ENCODE data around the gene ARID1A. TPM values are rescaled to one million over a fixed set of nuclear protein-coding genes. Genes with fewer than 3 reads are reported as not detected.
A peak's percentile ranks its signal among the peaks of the same experiment; 100 is the strongest.

The ARID1A gene
- total RNA-seq, 2 donors from 2014 or later: 71.4 to 92.8 TPM

DNA sequence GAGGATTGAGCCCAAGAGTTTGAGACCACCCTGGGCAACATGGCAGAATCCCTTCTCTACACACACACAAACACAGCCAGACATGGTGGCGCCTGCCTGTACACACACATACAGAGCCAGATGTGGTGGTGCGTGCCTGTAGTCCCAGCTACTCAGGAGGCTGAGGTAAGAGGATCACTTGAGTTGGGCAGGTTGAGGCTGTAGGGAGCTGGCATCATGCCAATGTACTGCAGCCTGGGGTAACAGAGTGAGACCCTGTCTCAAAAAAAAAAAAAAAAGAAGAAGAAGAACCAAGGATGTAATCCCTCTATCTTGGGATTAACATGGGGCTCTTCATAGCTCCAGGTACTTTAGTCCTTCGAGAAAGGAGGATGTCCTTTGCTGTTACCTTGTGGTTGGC, 62.5 kb downstream of the ARID1A start:
- Histone ChIP-seq H3K4me3 (no peak overlapping the region), H3K27ac (no peak overlapping the region), H3K27me3 (replicated peaks; ENCODE audit: insufficient read depth) (no peaks in the 10 kb centered on the region), H3K4me1 (replicated peaks) (no peaks in the 10 kb centered on the region), H3K9me3 (no peaks in the 10 kb centered on the region), H3K36me3 (peaks cover 8 to 17% of the 10 kb centered on the region in 2 donors)
- DNase-seq (ENCODE audit: low spot score): no peak
- WGBS: 100% methylated on average over 3 of the region's 3 CpGs
- TF ChIP-seq, protein P1, sequence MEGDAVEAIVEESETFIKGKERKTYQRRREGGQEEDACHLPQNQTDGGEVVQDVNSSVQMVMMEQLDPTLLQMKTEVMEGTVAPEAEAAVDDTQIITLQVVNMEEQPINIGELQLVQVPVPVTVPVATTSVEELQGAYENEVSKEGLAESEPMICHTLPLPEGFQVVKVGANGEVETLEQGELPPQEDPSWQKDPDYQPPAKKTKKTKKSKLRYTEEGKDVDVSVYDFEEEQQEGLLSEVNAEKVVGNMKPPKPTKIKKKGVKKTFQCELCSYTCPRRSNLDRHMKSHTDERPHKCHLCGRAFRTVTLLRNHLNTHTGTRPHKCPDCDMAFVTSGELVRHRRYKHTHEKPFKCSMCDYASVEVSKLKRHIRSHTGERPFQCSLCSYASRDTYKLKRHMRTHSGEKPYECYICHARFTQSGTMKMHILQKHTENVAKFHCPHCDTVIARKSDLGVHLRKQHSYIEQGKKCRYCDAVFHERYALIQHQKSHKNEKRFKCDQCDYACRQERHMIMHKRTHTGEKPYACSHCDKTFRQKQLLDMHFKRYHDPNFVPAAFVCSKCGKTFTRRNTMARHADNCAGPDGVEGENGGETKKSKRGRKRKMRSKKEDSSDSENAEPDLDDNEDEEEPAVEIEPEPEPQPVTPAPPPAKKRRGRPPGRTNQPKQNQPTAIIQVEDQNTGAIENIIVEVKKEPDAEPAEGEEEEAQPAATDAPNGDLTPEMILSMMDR (IDR thresholded peaks at IDR 0.05): no peak
- no peak for TF ChIP-seq POLR2AphosphoS5 (IDR thresholded peaks at IDR 0.05)
- TF ChIP-seq POLR2A (IDR thresholded peaks at IDR 0.05): no peak
- intact Hi-C loops (cut with DNase I): no loop called here

DNA sequence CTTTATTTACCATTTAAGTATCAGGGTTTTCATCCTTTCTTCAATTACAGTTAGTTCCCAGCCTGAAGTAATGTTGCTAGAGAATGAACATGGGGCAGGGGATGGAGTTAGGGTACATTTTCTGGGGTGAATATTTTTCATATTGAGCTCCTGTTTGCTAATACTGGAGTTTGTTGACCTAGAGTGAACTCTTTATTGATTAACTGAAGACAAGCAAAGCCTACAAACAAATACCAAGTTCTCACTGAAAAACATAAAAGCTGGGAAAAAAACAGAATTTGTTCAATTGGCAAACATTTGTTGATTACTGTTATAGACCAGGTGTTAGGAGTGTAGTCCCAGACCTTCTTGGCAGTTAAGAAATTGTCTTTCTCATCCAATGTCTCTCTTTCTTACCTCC, 63.7 kb downstream of the ARID1A start:
- Histone ChIP-seq H3K27me3 (replicated peaks; ENCODE audit: insufficient read depth) (no peaks in the 10 kb centered on the region), H3K4me1 (replicated peaks) (no peaks in the 10 kb centered on the region), H3K27ac (no peak overlapping the region), H3K36me3 (peaks cover 8 to 17% of the 10 kb centered on the region in 2 donors), H3K9me3 (no peaks in the 10 kb centered on the region), H3K4me3 (no peak overlapping the region)
- TF ChIP-seq, protein P1 (IDR thresholded peaks at IDR 0.05): no peak
- TF ChIP-seq POLR2A (IDR thresholded peaks at IDR 0.05): no peak
- TF ChIP-seq POLR2AphosphoS5 (IDR thresholded peaks at IDR 0.05): no peak
- intact Hi-C loops (cut with DNase I): no loop called here
- DNase-seq (ENCODE audit: low spot score): no peak

DNA sequence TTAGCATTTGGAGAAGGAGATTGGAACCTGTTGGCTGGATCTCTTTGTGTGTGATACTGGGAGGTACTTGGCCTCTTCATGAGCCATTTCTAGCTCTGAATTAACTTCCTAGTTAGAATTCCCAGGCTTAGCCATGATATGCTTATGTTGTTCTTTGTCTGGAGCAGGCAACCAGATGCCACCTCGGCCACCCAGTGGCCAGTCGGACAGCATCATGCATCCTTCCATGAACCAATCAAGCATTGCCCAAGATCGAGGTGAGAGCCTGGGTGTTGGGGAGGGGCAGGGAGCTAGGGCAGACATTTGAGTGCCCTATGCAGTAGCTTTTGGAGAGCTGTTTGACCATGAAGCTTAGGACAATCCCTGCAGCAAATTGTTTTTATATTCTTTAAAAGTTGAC, 65.4 kb downstream of the ARID1A start:
- H3K4me1 ChIP-seq (replicated peaks): no peaks in the 10 kb centered on the region
- peaks cover 13 to 21% of the 10 kb centered on the region in 2 donors for H3K36me3 ChIP-seq
- no peaks in the 10 kb centered on the region for H3K9me3 ChIP-seq
- TF ChIP-seq POLR2AphosphoS5 (IDR thresholded peaks at IDR 0.05) (no peak), POLR2A (IDR thresholded peaks at IDR 0.05) (no peak)
- TF ChIP-seq, protein P1 (IDR thresholded peaks at IDR 0.05): no peak
- H3K27ac ChIP-seq: no peak overlapping the region
- no peak overlapping the region for H3K4me3 ChIP-seq
- no peaks in the 10 kb centered on the region for H3K27me3 ChIP-seq (replicated peaks; ENCODE audit: insufficient read depth)
- no peak for DNase-seq (ENCODE audit: low spot score)
- intact Hi-C loops (cut with DNase I): no loop called here
- WGBS: 55% methylated on average over 3 of the region's 3 CpGs

DNA sequence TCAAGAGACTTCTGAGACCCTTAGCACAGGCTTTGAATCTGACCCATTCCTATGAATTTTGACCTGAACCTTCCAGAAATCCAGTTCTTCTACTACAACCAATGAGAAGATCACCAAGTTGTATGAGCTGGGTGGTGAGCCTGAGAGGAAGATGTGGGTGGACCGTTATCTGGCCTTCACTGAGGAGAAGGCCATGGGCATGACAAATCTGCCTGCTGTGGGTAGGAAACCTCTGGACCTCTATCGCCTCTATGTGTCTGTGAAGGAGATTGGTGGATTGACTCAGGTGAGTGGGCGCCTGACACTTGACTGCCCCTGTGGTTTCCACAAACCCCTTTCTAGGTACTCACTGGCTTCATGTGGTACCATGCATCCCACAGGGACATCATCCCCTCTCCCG, 71.9 kb downstream of the ARID1A start:
- DNase-seq (ENCODE audit: low spot score): no peak
- TF ChIP-seq, protein P1 (IDR thresholded peaks at IDR 0.05): no peak
- TF ChIP-seq POLR2AphosphoS5 (IDR thresholded peaks at IDR 0.05): no peak
- Histone ChIP-seq H3K4me1 (replicated peaks) (peaks cover 9% of the 10 kb centered on the region), H3K9me3 (no peaks in the 10 kb centered on the region), H3K4me3 (no peak overlapping the region), H3K27ac (peak overlapping the region in 1 of 2 donors; percentile 38), H3K27me3 (replicated peaks; ENCODE audit: insufficient read depth) (no peaks in the 10 kb centered on the region), H3K36me3 (peaks cover 15 to 39% of the 10 kb centered on the region in 2 donors)
- 88% methylated on average over 4 of the region's 4 CpGs for WGBS
- intact Hi-C loops (cut with DNase I): no loop called here

DNA sequence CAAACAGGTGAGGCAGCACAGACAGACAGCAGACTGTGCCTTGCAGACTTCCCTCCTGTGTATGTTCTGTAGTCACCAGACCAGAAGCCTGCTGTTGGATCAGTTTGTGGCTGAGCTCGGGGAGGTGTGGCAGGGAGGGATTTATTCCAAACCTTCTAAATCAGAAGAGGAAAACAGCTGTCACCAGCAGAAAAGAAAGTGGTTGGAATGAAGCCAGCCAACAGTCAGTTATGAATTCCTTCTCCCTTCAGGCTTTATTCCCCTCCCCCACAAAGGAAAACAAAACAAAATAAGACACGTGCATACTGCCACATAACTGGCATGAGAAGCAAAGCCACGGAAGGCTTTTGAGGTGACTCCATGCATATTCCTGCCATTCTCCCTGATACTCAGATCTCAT, 72.9 kb downstream of the ARID1A start:
- WGBS: 13% methylated on average over 3 of the region's 3 CpGs
- peaks cover 19 to 48% of the 10 kb centered on the region in 2 donors for H3K36me3 ChIP-seq
- peak; percentile 66 for TF ChIP-seq POLR2AphosphoS5 (IDR thresholded peaks at IDR 0.05)
- TF ChIP-seq POLR2A (IDR thresholded peaks at IDR 0.05): no peak
- no peaks in the 10 kb centered on the region for H3K27me3 ChIP-seq (replicated peaks; ENCODE audit: insufficient read depth)
- no peaks in the 10 kb centered on the region for H3K9me3 ChIP-seq
- intact Hi-C loops (cut with DNase I): no loop called here
- peaks cover 9% of the 10 kb centered on the region for H3K4me1 ChIP-seq (replicated peaks)
- H3K4me3 ChIP-seq: no peak overlapping the region
- H3K27ac ChIP-seq: peak overlapping the region in 1 of 2 donors; percentile 38
- DNase-seq (ENCODE audit: low spot score): peak; percentile 60

Measured in prostate gland (tissue), 2 donors.